H9 (cell line): ENCODE measurements around the gene PGS1. TPM values are rescaled to one million over a fixed set of nuclear protein-coding genes. Genes with fewer than 3 reads are reported as not detected.
"Not testable (repeated sequence)": the region's sequence is repeated elsewhere in the genome, so short reads cannot be mapped to it uniquely, and the experiment has no call there.

ENCODE experiments used
- DNase-seq: peaks from one replicate; pipeline ENCODE4 v3.0.0-alpha.2; 2017
- H2AFZ ChIP-seq: one replicate; pipeline ENCODE4 v1.6.1; 2013; ENCODE audit warnings: mild to moderate bottlenecking, low read length, control low read depth, moderate library complexity
- H2AK5ac ChIP-seq: 2 replicates; pipeline ENCODE4 v1.6.1; 2013; ENCODE audit warnings: low read length, control low read depth, mixed read lengths; ENCODE audit not compliant: insufficient read length
- H2BK120ac ChIP-seq: one replicate; pipeline ENCODE4 v1.6.1; 2013; ENCODE audit warnings: low read depth, mild to moderate bottlenecking, low read length, control low read depth, inconsistent platforms; ENCODE audit not compliant: poor library complexity, severe bottlenecking
- H2BK12ac ChIP-seq: 2 replicates; pipeline ENCODE4 v1.6.1; 2013; ENCODE audit warnings: low read length, control low read depth, mixed read lengths, low read depth; ENCODE audit not compliant: insufficient read length
- H2BK15ac ChIP-seq: 2 replicates; pipeline ENCODE4 v1.6.1; 2013; ENCODE audit warnings: low read depth, low read length, control low read depth
- H2BK20ac ChIP-seq: one replicate; pipeline ENCODE4 v1.6.1; 2013; ENCODE audit warnings: low read depth, mild to moderate bottlenecking, low read length, control low read depth, inconsistent platforms; ENCODE audit not compliant: poor library complexity, severe bottlenecking
- H2BK5ac ChIP-seq: 2 replicates; pipeline ENCODE4 v1.6.1; 2013; ENCODE audit warnings: low read length, control low read depth, mixed read lengths; ENCODE audit not compliant: insufficient read length
- H3K14ac ChIP-seq: 2 replicates; pipeline ENCODE4 v1.6.1; 2013; ENCODE audit warnings: low read length, control low read depth; ENCODE audit not compliant: insufficient read depth
- H3K18ac ChIP-seq: 2 replicates; pipeline ENCODE4 v1.6.1; 2013; ENCODE audit warnings: low read depth, mild to moderate bottlenecking, mixed read lengths, low read length, control low read depth; ENCODE audit not compliant: insufficient read length
- H3K23ac ChIP-seq: 2 replicates; pipeline ENCODE4 v1.6.1; 2013; ENCODE audit warnings: low read length, control low read depth, mixed read lengths, low read depth; ENCODE audit not compliant: insufficient read length
- H3K23me2 ChIP-seq: 2 replicates; pipeline ENCODE4 v1.6.1; 2013; ENCODE audit warnings: low read depth, mild to moderate bottlenecking, mixed read lengths, low read length, control low read depth; ENCODE audit not compliant: insufficient read length, poor library complexity, severe bottlenecking
- H3K27ac ChIP-seq: 2 replicates; pipeline ENCODE4 v1.5.1; 2013; ENCODE audit warnings: low read length, control low read depth, mixed read lengths, low read depth; ENCODE audit not compliant: insufficient read length
- H3K27me3 ChIP-seq: 2 replicates; pipeline ENCODE4 v1.6.1; 2013; ENCODE audit warnings: low read length, control low read depth, inconsistent platforms; ENCODE audit not compliant: insufficient read depth
- H3K4ac ChIP-seq: 2 replicates; pipeline ENCODE4 v1.6.1; 2013; ENCODE audit warnings: low read depth, mild to moderate bottlenecking, control low read depth, inconsistent platforms, low read length, moderate library complexity
- H3K4me1 ChIP-seq: 2 replicates; pipeline ENCODE4 v1.6.1; 2013; ENCODE audit warnings: low read length, control low read depth, inconsistent platforms; ENCODE audit not compliant: insufficient read depth
- H3K4me2 ChIP-seq: 2 replicates; pipeline ENCODE4 v1.6.1; 2013; ENCODE audit warnings: low read length, control low read depth, mixed read lengths; ENCODE audit not compliant: insufficient read length, insufficient read depth
- H3K56ac ChIP-seq: 2 replicates; pipeline ENCODE4 v1.6.1; 2013; ENCODE audit warnings: low read depth, mild to moderate bottlenecking, mixed read lengths, low read length, control low read depth; ENCODE audit not compliant: insufficient read length
- H3K79me1 ChIP-seq: 2 replicates; pipeline ENCODE4 v1.6.1; 2013; ENCODE audit warnings: low read depth, mild to moderate bottlenecking, moderate library complexity, low read length, control low read depth, inconsistent platforms; ENCODE audit not compliant: insufficient read depth, poor library complexity, severe bottlenecking
- H3K79me2 ChIP-seq: 2 replicates; pipeline ENCODE4 v1.6.1; 2013; ENCODE audit warnings: low read length, control low read depth, inconsistent platforms; ENCODE audit not compliant: insufficient read depth
- H3K9ac ChIP-seq: 2 replicates; pipeline ENCODE4 v1.6.1; 2013; ENCODE audit warnings: low read length, control low read depth, mixed read lengths; ENCODE audit not compliant: insufficient read length; ENCODE audit errors: extremely low read depth
- H3K9me3 ChIP-seq: one replicate; pipeline ENCODE4 v1.6.1; 2013; ENCODE audit warnings: low read depth, low read length, inconsistent platforms; ENCODE audit not compliant: control insufficient read depth
- H3T11ph ChIP-seq: one replicate; pipeline ENCODE4 v1.6.1; 2013; ENCODE audit warnings: mild to moderate bottlenecking, low read length, control low read depth, inconsistent platforms
- H4K20me1 ChIP-seq: one replicate; pipeline ENCODE4 v1.6.1; 2013; ENCODE audit not compliant: control insufficient read depth, insufficient read length, insufficient read depth
- H4K5ac ChIP-seq: 2 replicates; pipeline ENCODE4 v1.6.1; 2013; ENCODE audit warnings: low read depth, mild to moderate bottlenecking, mixed read lengths, low read length, control low read depth; ENCODE audit not compliant: insufficient read length
- H4K8ac ChIP-seq: replicated peaks from 2 replicates; pipeline ENCODE4 v1.6.1; 2013; ENCODE audit warnings: low read length, control low read depth, mixed read lengths, low read depth; ENCODE audit not compliant: insufficient read length
- H4K91ac ChIP-seq: 2 replicates; pipeline ENCODE4 v1.6.1; 2013; ENCODE audit warnings: low read depth, mild to moderate bottlenecking, moderate library complexity, mixed read lengths, low read length, control low read depth; ENCODE audit not compliant: insufficient read length
- H3K27ac Mint-ChIP-seq, 3 experiments: 2 replicates in 2 of 3; 3 replicates in 1 of 3; pipeline ENCODE4 v1.8.0; 2020 to 2021; ENCODE audit warnings: mixed read lengths in 3 of 3, mild to moderate bottlenecking in 1 of 3, moderate library complexity in 1 of 3
- H3K27me3 Mint-ChIP-seq: 2 replicates; pipeline ENCODE4 v1.8.0; 2021; ENCODE audit warnings: low read depth, mild to moderate bottlenecking, moderate library complexity, mixed read lengths
- H3K36me3 Mint-ChIP-seq, 3 experiments: 2 replicates in 2 of 3; 3 replicates in 1 of 3; pipeline ENCODE4 v1.8.0; 2020 to 2021; ENCODE audit warnings: low read depth in 3 of 3, mixed read lengths in 3 of 3; ENCODE audit not compliant: insufficient read depth in 1 of 3
- H3K4me1 Mint-ChIP-seq, 2 experiments: 2 replicates each; pipeline ENCODE4 v1.8.0; 2020; ENCODE audit warnings: mixed read lengths in 2 of 2
- H3K4me3 Mint-ChIP-seq, 2 experiments: 2 replicates in 1 of 2; 3 replicates in 1 of 2; pipeline ENCODE4 v1.8.0; 2020 to 2021; ENCODE audit warnings: mild to moderate bottlenecking in 2 of 2, mixed read lengths in 2 of 2, moderate library complexity in 1 of 2
- H3K9me3 Mint-ChIP-seq, 2 experiments: 2 replicates in 1 of 2; 3 replicates in 1 of 2; pipeline ENCODE4 v1.8.0; 2020; ENCODE audit warnings: mild to moderate bottlenecking in 2 of 2, mixed read lengths in 2 of 2, moderate library complexity in 1 of 2
- CTCF ChIP-seq: fragments of 200-600 bp; sonication (generic); conservative IDR thresholded peaks from 3 replicates; pipeline ENCODE4 v1.8.0; 2021; ENCODE audit warnings: antibody characterized with exemption, mild to moderate bottlenecking
- WGBS: extraction: QIAGEN DNeasy Blood & Tissue Kit; methylation state at CpG from one replicate; pipeline ENCODE4 v1.1.7; 2013; ENCODE audit warnings: missing lambda C conversion rate, low lambda C conversion rate, mixed read lengths; ENCODE audit not compliant: insufficient read length; ENCODE audit errors: extremely low coverage; 5-methylcytosine and 5-hydroxymethylcytosine counted together
- total RNA-seq: library from RNA; stranded (reverse); gene quantifications from 2 replicates; pipeline ENCODE4 v1.2.1, GENCODE V29; 2021

PGS1 gene
- total RNA-seq, 1 experiment from 2014 or later = 45.7 TPM

- WGBS = no CpG with 5 or more reads among the region's 8 CpGs
These were observed 83.7 kb downstream of the PGS1 start for GRCh38 chr17:78462148-78462547.

GRCh38 chr17:78466109-78466785, 87.8 kb downstream of the PGS1 start:
- H3K27me3 ChIP-seq, H2BK20ac ChIP-seq, H3K4me2 ChIP-seq, H3K27ac Mint-ChIP-seq, H2AK5ac ChIP-seq, H3K4ac ChIP-seq, H3K14ac ChIP-seq, H3K4me3 Mint-ChIP-seq, H3K79me1 ChIP-seq, H3K36me3 Mint-ChIP-seq, H4K5ac ChIP-seq, H3K4me1 ChIP-seq, H3K9ac ChIP-seq, H4K20me1 ChIP-seq, H2BK12ac ChIP-seq, H2BK120ac ChIP-seq, H4K8ac ChIP-seq, DNase-seq, H3K9me3 ChIP-seq, H3K4me1 Mint-ChIP-seq, H3K27ac ChIP-seq, H2AFZ ChIP-seq, H2BK5ac ChIP-seq, H3K18ac ChIP-seq, H3K27me3 Mint-ChIP-seq, H3K56ac ChIP-seq, H3K9me3 Mint-ChIP-seq, H3K79me2 ChIP-seq, H2BK15ac ChIP-seq, H3K23me2 ChIP-seq, H3T11ph ChIP-seq, H3K23ac ChIP-seq, H4K91ac ChIP-seq: not testable (repeated sequence)
- WGBS = no CpG with 5 or more reads among the region's 19 CpGs

More at GRCh38 chr17:78462148-78462547, 83.7 kb downstream of the PGS1 start:
- no peak overlapping the region for H3K14ac ChIP-seq
- no peak for DNase-seq
- TF ChIP-seq CTCF = no peak
- Mint-ChIP-seq H3K27me3 (no peaks in the 10 kb centered on the region), H3K36me3 (peaks cover 0 to 6% (median 3%) of the 10 kb centered on the region in 3 experiments; a peak in 2 of 7 replicates), H3K4me3 (no peak overlapping the region), H3K9me3 (peaks cover 4 to 7% of the 10 kb centered on the region in 2 experiments; a peak in 3 of 5 replicates), H3K4me1 (peaks cover 0 to 3% of the 10 kb centered on the region in 2 experiments; a peak in 1 of 4 replicates), H3K27ac (no peak overlapping the region)
- H3K27me3 ChIP-seq = no peaks in the 10 kb centered on the region
- H2AFZ ChIP-seq = no peak overlapping the region
- H2BK12ac ChIP-seq = no peak overlapping the region
- H3K79me2 ChIP-seq = no peaks in the 10 kb centered on the region
- H2BK5ac ChIP-seq = no peak overlapping the region
- H2BK120ac ChIP-seq = no peak overlapping the region
- H4K20me1 ChIP-seq = no peaks in the 10 kb centered on the region
- H3K23me2 ChIP-seq = no peaks in the 10 kb centered on the region
- H3K9me3 ChIP-seq = no peaks in the 10 kb centered on the region
- H3K27ac ChIP-seq = no peak overlapping the region
- H3K4me2 ChIP-seq = no peak overlapping the region
- no peak overlapping the region for H3K9ac ChIP-seq
- no peak overlapping the region for H2BK20ac ChIP-seq
- no peak overlapping the region for H4K91ac ChIP-seq
- H4K5ac ChIP-seq = no peak overlapping the region
- H3K79me1 ChIP-seq = no peaks in the 10 kb centered on the region
- H2BK15ac ChIP-seq = no peak overlapping the region
- H3K23ac ChIP-seq = no peak overlapping the region
- no peaks in the 10 kb centered on the region; the same call in 1 of the 2 replicates for H3K4me1 ChIP-seq
- H4K8ac ChIP-seq = no peak overlapping the region
- H3T11ph ChIP-seq = no peak overlapping the region
- no peak overlapping the region for H3K56ac ChIP-seq
- no peak overlapping the region for H3K4ac ChIP-seq
- no peak overlapping the region for H2AK5ac ChIP-seq
- H3K18ac ChIP-seq = no peak overlapping the region
